GM19351 (cell line): ENCODE data around the gene LSM7.

Source experiments
- ATAC-seq: cut with Tn5 transposase; IDR thresholded peaks from one replicate; pipeline ENCODE4 v1.9.1; 2021; ENCODE audit warnings: mild to moderate bottlenecking, moderate library complexity; ENCODE audit not compliant: unreplicated experiment

The LSM7 gene

DNA sequence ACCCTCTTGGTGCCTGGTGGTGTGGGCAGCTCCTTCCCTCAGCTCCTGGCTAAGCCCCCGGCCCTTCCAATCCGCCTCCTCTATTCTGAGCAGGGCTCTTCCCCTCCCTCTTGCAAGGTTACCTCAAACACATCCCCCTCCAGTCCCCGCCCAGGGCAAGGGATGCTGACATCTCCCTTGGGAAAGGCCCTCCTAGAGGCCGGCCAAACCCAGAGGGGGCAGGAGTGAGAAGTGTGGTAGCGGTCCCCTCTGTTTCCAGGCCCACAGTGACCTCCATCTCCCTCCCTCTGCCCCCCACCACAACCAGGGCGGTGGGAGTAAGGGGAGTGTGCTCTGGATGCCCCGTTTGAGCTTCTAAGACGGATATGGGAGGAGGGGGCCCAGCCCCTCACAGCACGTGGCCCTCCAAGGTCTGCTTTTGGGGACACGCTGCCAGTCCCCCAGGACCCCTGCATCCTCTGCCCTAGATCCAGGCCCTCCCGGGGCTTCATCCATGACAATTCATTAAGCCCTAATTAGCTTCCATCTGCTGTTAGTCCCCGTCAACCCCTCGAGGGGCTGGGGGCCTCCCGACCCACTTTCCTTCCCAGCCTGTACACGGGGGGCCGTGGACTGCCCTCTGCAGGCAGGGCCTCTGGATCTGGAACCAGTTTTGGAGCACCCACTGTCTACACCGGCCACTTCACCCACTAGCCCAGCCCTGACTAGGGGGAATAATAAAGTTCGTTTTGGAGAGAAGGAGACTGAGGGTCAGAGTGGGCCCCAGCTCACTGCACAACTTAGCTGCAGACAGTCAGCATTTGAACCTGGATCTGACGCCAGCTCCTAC, 22.7 kb downstream of the LSM7 start:
- ATAC-seq, result no peak

DNA sequence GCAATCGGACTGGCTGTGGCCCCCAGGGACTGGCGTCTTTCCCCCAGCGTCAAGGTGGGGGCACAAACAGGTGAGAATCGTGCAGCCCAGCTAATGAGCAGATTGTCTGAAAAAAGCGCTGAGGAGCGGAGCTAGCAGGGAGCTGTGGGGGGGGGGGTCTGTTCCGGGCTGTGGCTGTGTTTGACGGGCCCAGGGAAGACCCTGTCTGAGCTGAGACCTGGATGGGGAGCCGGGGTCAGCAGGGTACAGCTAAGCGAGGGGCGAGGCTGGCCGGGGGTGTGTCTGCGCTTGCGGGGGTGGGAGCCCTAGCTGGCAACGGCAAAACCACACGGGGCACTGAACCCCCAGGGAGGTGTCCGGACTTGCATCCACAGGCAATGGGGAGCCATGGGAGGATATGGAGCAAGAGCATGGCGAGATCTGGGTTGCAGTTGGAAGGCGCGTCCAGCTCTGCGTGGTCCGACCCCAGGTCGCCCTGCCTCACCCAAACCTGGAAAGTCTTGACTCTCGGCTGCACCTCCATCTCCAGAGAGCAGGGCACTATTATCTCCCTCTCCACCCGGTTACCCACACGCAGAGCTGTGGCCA, 25.1 kb downstream of the LSM7 start:
- no peak for ATAC-seq

DNA sequence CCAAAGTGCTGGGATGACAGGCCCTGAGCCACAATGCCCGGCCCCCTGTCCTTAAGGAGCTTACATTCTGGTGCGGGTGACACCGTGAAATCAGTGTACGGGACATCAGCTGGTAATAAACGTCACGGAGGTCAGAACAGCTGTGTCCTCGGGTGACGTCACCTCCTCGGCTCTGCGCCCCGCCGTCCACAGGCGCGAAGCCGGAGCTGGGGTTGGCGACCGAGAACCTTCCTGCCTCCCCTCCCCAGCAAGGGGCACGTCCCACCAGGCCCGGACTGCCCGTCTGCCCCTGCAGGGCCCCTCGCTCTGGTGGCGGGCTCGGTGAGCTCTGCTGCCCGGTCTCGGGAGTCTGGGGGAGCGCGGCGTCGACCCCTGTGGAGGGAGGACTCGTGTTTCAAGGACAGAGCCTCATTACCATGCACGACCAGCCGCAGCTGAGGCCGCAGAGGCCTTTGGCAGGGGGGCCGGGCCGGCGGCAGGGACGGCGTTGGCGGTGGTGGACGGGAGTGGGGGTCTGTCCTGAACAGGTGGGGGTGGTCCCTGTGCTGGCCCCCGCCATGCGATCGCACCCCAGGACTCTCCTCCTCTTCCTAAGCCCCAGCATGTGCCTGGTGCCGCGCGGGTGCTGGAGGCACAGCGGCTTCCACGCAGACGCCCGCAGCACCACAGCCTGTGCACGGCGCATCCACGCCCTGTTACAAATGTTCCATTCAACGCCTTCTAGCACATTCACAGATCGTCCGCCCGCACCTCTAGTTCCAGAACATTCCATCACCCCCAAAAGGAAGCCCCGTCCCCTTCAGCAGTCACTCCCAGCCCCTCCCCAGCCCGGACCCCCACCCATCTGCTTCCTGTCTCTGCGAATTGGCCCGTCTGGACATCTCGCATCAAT, 25.8 kb downstream of the LSM7 start:
- no peak for ATAC-seq

DNA sequence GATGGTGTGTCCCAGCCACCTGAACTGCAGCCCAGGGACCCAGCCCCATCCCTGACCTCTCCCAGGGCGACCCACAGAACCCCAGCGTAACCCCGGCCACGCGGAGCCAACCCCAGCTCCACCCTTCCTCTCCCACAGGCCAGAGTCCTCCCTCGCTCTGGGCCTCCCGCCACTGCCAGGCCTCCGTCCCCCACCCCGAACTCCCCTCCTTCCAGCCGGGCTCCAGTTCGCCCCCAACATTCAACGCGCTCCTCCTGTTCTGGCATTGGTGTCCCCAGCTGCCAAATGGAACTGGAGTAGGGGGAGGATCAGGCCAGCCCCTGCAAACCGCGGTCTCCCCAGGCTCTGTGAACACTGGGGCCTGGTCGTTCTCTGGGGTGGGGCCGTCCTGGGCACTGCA, 27.9 kb downstream of the LSM7 start:
- ATAC-seq, result no peak

GRCh38 chr19:2296141-2296540, 32.2 kb downstream of the LSM7 start:
- ATAC-seq, result no peak

- no peak for ATAC-seq
Observed at GRCh38 chr19:2294687-2295335, 33.6 kb downstream of the LSM7 start.

- ATAC-seq, result no peak
Observed at GRCh38 chr19:2291185-2291751, 37.1 kb downstream of the LSM7 start.

GRCh38 chr19:2290441-2291184, 37.8 kb downstream of the LSM7 start:
- ATAC-seq, result no peak

DNA sequence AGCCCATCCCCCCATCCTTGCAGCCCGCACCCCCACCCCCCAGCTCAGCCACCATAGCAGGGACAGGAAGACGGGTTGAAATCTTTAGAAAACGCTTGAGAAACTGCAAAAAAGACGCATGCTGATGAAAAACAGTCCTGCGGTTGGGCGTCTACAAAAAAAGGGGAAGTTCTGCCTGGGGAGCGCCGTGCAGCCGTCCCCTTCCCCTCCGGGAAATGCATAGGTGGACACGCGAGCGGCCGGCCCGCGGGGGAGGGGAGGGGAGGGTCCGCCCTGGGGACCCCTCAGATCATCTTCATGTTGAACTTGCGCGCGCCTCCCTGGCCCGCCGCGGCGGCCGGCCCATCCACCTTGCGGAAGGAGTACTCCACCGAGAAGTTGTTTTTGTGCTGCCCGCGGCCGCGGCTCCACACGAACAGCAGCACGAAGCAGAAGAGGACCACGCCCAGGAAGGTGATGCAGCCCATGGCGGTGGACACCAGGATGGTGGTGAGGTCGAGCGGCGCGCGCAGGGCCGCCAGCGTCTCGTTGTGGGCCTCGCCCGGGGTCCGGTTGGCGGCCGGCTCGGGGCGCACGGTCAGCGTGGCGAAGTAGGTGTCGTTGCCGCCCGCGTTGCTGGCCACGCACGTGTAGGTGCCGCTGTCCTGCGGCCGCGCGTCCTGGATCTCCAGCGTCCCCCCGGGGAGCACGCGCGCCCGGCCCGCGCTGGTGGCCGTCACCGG, 38.5 kb downstream of the LSM7 start:
- ATAC-seq, result no peak

- ATAC-seq, result no peak
Observed at GRCh38 chr19:2288818-2289713, 39.3 kb downstream of the LSM7 start.

- no peak for ATAC-seq
Observed at GRCh38 chr19:2288338-2288817, 40.0 kb downstream of the LSM7 start.

DNA sequence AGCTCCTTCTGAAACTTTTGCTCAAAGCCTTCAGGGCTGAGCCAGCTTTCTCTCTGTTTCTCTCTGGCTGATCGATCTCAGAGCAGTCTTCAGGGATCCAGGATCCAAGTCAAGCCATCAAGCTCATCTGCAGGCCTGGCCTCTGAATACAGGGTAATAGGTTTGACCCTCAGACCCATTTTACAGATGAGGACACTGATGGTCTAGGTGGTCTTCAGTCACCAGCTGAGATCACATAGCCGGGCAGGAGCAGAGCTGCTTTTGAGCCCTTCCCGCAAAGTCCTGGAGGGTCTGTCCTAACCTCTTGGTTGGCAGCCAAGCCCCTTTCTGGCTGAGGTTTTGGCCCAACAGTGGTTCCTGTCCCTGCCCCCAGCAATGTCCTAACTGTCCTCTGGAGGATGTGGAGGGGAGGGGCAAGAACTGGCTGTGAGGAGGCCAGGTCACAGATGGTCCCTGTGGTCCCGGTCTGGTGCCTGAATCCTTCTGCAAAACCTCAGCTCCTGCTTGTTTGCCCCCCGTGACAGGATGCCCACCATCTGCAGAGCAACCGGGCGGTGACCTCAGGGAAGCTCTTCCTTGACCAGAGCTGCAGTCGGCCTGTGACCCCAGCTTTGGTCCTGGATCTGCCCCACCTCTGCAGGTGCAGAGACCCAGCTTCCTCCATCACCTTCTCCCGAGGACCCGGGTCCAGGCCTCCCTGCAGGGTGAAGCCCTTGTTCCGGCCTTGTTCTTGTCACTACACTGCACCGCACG, 40.6 kb downstream of the LSM7 start:
- no peak for ATAC-seq

DNA sequence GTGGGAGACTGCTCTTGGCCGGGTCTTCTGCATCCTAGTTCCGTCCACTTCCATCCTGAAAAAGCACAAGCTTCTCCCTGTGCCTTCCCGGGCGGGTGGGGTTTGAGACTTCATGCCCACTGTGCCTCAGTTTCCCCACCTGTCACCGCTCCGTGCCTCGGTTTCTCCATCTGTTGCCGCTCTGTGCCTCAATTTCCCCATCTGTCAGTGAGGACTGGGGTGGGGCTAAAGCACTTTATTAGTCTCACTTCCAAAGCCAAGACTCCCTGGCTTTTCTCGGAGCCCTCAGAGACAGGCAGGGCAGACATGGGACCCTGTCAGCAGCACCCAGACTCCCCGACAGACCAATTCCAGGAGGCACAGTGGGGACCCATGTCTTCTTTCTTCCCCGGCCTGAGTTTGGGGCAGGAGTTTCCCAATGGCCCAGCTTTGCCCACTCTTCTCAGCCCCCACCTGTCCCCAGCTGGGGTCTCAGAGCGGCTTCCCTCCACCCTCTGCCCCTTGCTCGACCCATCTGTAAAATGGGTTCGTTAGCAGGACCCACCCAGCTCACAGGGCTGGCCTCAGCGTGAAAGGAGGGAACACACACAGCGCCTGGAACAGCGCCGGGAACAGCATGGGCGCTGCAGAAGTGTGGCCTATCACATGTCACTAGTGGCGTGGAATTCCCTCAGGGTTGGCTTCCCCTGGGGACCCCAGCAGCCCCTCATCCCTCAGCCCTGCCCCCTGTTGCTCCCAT, 41.8 kb downstream of the LSM7 start:
- no peak for ATAC-seq

DNA sequence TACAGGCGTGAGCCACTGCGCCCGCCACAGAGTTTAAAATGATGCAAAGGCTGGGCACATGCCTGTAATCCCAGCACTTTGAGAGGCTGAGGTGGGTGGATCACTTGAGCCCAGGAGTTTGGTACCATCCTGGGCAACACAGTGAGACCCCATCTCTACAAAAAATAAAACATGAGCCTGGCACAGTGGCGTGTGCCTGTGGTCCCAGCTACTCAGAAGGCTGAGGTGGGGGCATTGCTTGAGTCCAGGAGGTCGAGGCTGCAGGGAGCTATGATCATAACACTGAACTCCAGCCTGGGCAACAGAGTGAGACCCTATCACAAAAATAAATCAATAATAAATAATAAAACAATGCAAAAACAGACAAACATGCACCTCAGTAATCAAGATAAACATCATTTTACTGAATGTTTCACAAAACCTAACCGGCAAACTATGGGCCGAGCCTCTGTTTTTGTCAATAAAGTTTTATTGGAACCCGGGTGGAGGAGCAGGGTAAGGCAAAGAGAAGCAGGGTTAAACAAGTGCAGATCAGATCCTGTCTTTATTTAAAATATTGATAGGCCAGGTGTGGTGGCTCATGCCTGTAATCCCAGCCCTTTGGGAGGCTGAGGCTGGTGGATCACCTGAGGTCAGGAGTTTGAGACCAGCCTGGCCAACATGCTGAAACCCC, 44.4 kb downstream of the LSM7 start:
- ATAC-seq, result no peak

DNA sequence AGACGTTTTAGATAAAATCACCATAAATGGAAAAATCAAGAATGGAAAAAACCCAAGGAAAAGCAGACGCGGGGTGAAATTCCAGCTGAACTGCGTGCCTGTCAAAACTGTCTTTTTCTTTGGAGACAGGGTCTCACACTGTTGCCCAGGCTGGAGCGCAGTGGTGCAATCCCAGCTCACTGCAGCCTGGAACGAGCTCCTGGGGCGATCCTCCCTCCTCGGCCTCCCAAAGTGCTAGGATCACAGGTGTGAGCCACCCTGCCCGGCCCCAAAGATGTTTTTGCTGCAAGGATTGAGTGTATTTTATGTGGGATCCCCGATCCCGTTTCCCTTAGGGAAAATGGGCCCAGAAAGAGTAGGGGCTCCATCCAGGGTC, 45.5 kb downstream of the LSM7 start:
- ATAC-seq, result no peak

GRCh38 chr19:2282062-2282861, 46.1 kb downstream of the LSM7 start, which contains the start of gene PEAK3:
PEAK3 (minus strand) TSS chr19:2282175; CDS start chr19:2280931, 1,244 bp downstream.
- ATAC-seq, result no peak
